ENCODE results near the gene PDIK1L. TPM values are rescaled to one million over a fixed set of nuclear protein-coding genes. Genes with fewer than 3 reads are reported as not detected.

Gene PDIK1L
- total and polyA plus RNA-seq, 2 of the 8 experiments (the other 6 are each of a cell fraction or from before 2014, with no cell fraction given): 0.95 to 4.5 TPM

GRCh38 chr1:26124418-26125331 lies 13.1 kb downstream of the PDIK1L start:
- Histone ChIP-seq H4K20me1 (replicated peaks in 1 of 2; ENCODE audit: control insufficient read depth in 1 of 2, insufficient read depth in 2 of 2, low read length in 2 of 2) (peaks cover 0 to 2% of the 10 kb centered on the region in 2 experiments), H3K27me3 (replicated peaks in 1 of 4; ENCODE audit: control insufficient read depth in 3 of 4, extremely low read depth in 1 of 4, insufficient read depth in 3 of 4, low read length in 3 of 4) (no peaks in the 10 kb centered on the region), H2BK120ac (replicated peaks; ENCODE audit: low read depth, low read length) (no peak overlapping the region), H3K4me2 (ENCODE audit: insufficient read depth in 1 of 2, low read depth in 2 of 2, low read length in 2 of 2) (no peak overlapping the region), H3K14ac (ENCODE audit: insufficient read length) (no peak overlapping the region), H2AK5ac (ENCODE audit: low read depth, low read length) (no peak overlapping the region), H2BK5ac (ENCODE audit: low read depth, low read length) (no peak overlapping the region), H2BK15ac (ENCODE audit: low read length) (no peak overlapping the region), H3K56ac (replicated peaks; ENCODE audit: insufficient read length, low read depth, low read length) (no peak overlapping the region), H4K8ac (ENCODE audit: extremely low read depth, insufficient read depth, low read length) (no peak overlapping the region), H3K4me3 (ENCODE audit: extremely low read depth in 1 of 4, insufficient read depth in 2 of 4, low read depth in 3 of 4, low read length in 4 of 4) (no peak overlapping the region), H3K9me3 (ENCODE audit: insufficient read depth in 2 of 2, low read depth in 1 of 2, low read length in 1 of 2) (no peaks in the 10 kb centered on the region), H3K27ac (ENCODE audit: low read depth, low read length) (no peak overlapping the region), H3K36me3 (ENCODE audit: control insufficient read depth in 2 of 4, insufficient read depth in 4 of 4, low read length in 3 of 4) (peaks cover 0 to 12% (median 0%) of the 10 kb centered on the region in 4 experiments; a peak in 2 of 8 replicates), H2AFZ (ENCODE audit: low read length) (no peak overlapping the region), H4K5ac (ENCODE audit: insufficient read length, low read depth, low read length) (no peak overlapping the region), H2BK12ac (ENCODE audit: low read depth, low read length) (no peak overlapping the region), H3K18ac (ENCODE audit: extremely low read depth, low read length) (no peak overlapping the region), H3K79me1 (ENCODE audit: low read depth, low read length) (no peaks in the 10 kb centered on the region), H3K23ac (ENCODE audit: insufficient read length) (no peak overlapping the region), H3K4me1 (replicated peaks in 1 of 4; ENCODE audit: control insufficient read depth in 3 of 4, insufficient read depth in 4 of 4, low read length in 3 of 4) (no peaks in the 10 kb centered on the region), H3K79me2 (ENCODE audit: control insufficient read depth in 1 of 2, insufficient read depth in 2 of 2, low read length in 2 of 2) (no peaks in the 10 kb centered on the region), H2BK20ac (ENCODE audit: low read length) (no peak overlapping the region), H3K23me2 (ENCODE audit: low read depth, low read length) (no peaks in the 10 kb centered on the region; the same call in 1 of the 2 replicates), H3K4ac (replicated peaks; ENCODE audit: insufficient read length, low read depth, low read length) (no peak overlapping the region), H4K91ac (replicated peaks; ENCODE audit: insufficient read length, low read length) (no peak overlapping the region), H3K9ac (replicated peaks in 1 of 4; ENCODE audit: extremely low read depth in 1 of 4, low read depth in 3 of 4, low read length in 3 of 4) (no peak overlapping the region)
- 96% methylated on average over 4 of the region's 4 CpGs; no CpG with 5 or more reads in 1 of the 2 experiments for WGBS, 2 experiments (ENCODE audit: extremely low coverage in 1 of 2, insufficient coverage in 1 of 2, insufficient read length in 1 of 2, insufficient replicate concordance in 2 of 2, low coverage in 1 of 2, low lambda C conversion rate in 2 of 2, missing lambda C conversion rate in 1 of 2)
- ChIA-PET CTCF (ENCODE audit: partially characterized antibody) (interaction anchor here (0.6 to 1.6 kb wide), 2 partner anchors 20 to 51 kb away, joined by 3 to 7 read pairs; no protein-coding TSS in a partner anchor), POLR2A (ENCODE audit: partially characterized antibody) (interaction anchor here (1.1 kb wide), 1 partner anchor 13 kb away, joined by 4 read pairs; the partner anchor contains the start of gene PDIK1L)
- no peak for DNase-seq (ENCODE audit: low read depth in 1 of 2, low spot score in 2 of 2)
- FAIRE-seq: no peak
- no peak for TF ChIP-seq RBBP5 (IDR thresholded peaks at IDR 0.05; ENCODE audit: borderline replicate concordance, low read depth, low read length)
- no peak for TF ChIP-seq JUND (IDR thresholded peaks at IDR 0.05; ENCODE audit: low read length)
- no peak for TF ChIP-seq BCL11A (IDR thresholded peaks at IDR 0.05; ENCODE audit: low read depth in 2 of 2, low read length in 2 of 2)
- no peak for TF ChIP-seq KDM1A (IDR thresholded peaks at IDR 0.05; ENCODE audit: borderline replicate concordance, low read length)
- no peak for TF ChIP-seq KDM4A (IDR thresholded peaks at IDR 0.05; ENCODE audit: low read depth, low read length, severe bottlenecking)
- no peak for TF ChIP-seq MAX (IDR thresholded peaks at IDR 0.05)
- no peak for TF ChIP-seq KDM5A (IDR thresholded peaks at IDR 0.05; ENCODE audit: low read length)
- no peak for TF ChIP-seq GTF2F1 (IDR thresholded peaks at IDR 0.05; ENCODE audit: borderline replicate concordance, low read depth, low read length)
- TF ChIP-seq RAD21 (IDR thresholded peaks at IDR 0.05 in 1 of 2, conservative IDR thresholded peaks at IDR 0.05 in 1 of 2; ENCODE audit: low read depth in 2 of 2, low read length in 2 of 2): no peak
- no peak for TF ChIP-seq RXRA (IDR thresholded peaks at IDR 0.05; ENCODE audit: insufficient read depth, low read depth, low read length)
- no peak for TF ChIP-seq GABPA (IDR thresholded peaks at IDR 0.05; ENCODE audit: borderline replicate concordance, insufficient read depth, low read length)
